Measurements from ENCODE around the gene CIB1.
A peak's percentile ranks its signal among the peaks of the same experiment; 100 is the strongest.

Gene CIB1

DNA sequence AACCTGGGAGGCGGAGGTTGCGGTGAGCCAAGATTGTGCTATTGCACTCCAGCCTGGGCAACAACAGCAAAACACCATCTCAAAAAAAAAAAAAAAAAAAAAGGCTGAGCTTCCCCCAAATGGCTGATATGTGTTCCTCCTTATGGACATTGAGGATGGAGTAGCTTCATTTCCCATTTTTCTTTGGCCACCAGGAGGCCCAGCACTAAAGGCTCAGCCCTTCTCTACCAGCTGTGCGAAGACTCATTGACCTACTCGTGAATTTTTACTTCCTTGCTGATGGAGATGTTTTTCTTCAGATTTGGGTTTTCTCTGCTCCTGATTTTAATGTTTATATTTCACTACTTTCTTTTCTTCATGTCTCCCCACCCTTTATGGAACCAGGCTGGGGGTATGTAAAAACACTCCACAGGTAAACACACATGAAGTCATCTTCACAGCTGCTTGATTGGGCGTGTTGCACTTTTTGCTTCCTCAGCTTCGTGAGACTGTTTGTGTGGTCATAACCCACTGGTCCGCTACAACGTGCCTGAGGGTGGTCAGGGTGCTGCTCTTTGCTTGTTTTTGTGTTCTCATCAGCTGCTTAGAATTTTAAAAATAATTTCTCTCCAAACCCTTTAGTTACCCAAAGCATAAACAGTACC is 19.1 kb downstream of the CIB1 start:
- no peak for DNase-seq (ENCODE audit: low spot score)

DNA sequence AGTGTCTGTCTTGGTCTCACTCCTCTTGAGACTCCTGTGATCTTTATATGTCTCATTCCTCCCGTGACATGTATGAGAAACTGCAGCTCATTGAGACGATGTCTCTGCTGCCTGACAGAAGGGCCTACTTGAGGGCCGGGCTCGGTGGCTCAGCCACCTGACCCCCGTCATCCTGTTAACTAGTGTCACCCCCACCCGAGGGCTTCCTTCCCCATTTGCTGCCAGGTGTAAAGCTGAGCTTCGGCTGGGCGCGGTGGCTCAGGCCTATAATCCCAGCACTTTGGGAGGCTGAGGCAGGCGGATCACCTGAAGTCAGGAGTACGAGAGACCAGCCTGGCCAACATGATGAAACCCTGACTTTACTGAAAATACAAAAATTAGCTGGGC is 19.9 kb downstream of the CIB1 start:
- DNase-seq (ENCODE audit: low spot score) = no peak

GRCh38 chr15:90213122-90213817 is 20.5 kb downstream of the CIB1 start:
- DNase-seq (ENCODE audit: low spot score) = no peak

DNA sequence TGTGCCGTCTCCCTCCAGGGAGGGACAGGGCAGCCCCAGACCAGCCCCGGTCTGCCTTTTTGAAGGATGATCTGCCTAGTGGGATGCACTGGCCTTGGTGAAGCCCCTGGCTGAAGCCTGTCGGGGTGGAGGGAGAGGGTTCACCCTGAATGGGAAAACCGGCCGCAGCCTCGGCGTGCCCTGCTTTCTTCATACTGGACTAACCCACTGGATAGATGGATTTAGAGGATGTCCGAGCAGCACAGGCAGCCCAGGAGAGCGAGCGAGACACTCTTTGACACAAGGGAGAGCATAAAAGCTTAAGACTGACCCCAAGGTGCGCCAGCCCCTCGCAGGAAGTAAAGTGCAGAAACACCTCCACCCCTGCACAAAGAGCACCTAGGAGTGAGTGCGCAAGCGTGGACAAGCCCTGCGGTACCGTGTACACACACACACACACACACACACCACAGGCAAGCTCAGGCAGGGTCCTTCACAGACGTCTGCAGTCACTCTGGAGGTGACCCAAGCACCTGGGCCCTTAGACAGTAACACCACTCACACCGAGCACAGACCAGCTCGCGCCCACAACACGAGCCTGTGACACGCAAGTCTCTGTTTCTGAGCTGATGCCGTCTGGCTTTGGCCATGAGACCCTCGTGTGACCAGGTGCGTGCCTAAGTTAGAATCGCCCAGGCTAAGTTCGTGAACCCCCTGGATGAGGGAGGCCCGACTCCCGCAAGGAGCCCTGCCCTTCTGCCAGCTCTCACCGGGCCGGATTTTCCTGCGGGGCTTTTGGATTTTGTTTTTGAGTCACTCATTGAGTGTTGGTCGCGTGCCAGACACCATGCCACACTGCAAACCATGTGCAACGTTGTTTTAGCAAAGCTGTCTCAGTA is 21.3 kb downstream of the CIB1 start:
- DNase-seq (ENCODE audit: low spot score) = no peak

DNA sequence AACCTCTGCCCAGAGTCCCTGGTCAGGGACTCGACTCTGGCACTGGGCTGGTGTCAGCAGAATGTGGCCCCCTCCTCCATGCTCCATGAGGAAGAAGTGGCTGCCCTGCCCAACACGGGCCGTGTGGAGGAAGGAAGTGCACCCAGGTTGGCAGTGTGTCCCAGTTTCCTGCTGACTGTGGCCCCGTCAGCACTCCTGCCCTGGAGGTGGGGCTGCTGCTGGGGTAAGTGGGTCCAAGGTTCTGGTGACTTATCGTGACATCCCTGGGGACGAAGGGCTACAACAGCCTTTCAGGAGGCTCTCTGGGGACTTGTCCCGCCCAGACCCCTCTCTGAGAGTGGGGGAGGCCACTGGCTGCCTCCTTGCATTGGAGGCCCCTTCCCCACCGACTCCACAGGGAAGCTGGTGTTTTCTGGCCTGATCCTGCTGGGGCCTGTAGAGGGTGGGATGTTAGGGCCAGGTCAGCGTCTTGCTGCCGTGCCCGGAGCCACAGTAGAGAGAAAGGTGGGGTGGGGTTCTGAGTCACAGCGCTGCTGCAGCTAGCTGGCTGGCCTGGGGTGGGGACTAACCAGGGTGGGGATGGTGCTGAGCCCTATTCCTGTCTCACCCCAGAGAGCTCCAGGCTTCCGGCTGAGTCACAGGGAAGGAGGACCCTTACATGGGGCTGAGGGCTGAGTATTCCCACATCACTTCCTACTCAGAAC is 22.1 kb downstream of the CIB1 start:
- no peak for DNase-seq (ENCODE audit: low spot score)

DNA sequence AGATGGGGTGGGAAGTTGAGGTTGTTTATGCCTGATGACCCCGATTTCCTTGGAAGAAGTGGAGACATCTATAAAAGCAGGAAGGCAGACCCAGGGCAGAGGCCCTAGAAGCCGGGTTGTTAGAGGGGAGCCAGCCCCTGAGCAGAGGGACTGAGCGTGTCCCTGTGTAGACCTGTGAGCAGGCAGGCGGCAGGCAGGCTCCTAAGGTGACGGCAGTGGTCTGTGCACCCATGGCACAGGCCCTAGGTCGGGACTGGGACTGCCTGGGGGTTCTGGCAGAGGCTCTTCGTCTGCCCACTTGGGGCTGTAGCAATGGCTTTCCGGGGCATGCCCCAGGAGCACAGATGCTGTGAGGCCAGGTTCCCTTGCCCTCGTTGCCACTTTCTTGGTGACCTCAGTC is 22.7 kb downstream of the CIB1 start:
- no peak for DNase-seq (ENCODE audit: low spot score)

DNA sequence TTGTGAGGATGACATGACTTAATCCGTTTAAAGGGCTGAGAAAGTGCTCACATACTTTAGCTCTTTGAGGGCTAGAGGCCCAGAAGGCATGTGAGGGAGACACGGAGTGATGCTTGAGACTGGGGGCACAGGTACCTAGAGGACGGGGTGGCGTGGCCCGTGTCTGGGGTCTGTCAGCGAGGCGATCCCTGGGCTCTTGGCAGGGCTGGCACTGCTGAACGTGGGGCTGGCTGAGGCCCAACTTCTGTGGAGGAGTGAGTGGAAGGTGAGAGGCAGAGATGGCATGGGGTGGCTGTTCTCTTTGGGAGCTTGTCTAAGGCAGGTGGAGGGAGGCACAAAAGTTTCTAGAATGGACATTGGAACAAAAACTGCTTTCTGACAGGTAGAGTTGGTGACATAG is 23.1 kb downstream of the CIB1 start:
- DNase-seq (ENCODE audit: low spot score) = no peak

GRCh38 chr15:90209591-90209990 is 24.1 kb downstream of the CIB1 start:
- no peak for DNase-seq (ENCODE audit: low spot score)

- no peak for DNase-seq (ENCODE audit: low spot score)
Observed at GRCh38 chr15:90208356-90208755, 25.4 kb downstream of the CIB1 start.

DNA sequence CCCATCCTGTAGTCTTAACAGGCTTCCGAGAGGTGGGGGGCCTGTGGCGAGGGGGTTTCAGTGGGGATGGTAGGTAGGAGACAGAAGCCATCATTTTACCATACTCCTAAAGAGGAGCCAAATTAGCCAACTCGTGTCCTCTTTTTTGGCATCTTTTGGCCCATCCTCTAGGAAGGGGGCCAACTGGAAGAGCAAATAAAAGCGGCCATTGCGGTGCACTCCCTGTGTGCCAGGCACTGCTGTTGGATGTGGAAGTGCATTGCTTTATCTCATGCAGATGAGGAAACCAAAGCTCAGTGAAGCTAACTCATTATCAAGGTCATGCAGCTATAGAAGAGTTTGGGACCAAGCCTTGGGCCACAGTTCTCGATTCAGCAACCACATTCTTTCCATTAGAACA is 26.5 kb downstream of the CIB1 start:
- DNase-seq (ENCODE audit: low spot score) = no peak

DNA sequence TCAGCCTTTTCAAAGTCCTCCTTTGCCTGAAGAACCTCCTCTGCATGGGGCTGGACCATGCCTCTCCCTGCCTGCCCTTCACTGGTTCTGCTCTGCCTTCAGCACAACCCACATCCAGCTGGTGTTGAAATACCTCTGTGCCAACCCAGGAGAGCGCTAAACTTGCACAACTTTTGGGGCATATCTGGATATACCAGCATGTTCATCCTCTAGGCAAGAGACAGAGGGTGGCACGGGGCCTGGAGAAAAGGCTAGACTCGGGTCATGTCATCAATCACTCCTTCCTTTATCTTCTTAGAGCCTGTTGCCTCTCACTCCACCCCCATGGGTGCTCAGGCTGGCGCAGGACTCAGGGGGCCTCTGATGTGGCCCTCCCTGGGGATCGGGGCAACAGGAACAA is 27.9 kb downstream of the CIB1 start:
- no peak for DNase-seq (ENCODE audit: low spot score)

DNA sequence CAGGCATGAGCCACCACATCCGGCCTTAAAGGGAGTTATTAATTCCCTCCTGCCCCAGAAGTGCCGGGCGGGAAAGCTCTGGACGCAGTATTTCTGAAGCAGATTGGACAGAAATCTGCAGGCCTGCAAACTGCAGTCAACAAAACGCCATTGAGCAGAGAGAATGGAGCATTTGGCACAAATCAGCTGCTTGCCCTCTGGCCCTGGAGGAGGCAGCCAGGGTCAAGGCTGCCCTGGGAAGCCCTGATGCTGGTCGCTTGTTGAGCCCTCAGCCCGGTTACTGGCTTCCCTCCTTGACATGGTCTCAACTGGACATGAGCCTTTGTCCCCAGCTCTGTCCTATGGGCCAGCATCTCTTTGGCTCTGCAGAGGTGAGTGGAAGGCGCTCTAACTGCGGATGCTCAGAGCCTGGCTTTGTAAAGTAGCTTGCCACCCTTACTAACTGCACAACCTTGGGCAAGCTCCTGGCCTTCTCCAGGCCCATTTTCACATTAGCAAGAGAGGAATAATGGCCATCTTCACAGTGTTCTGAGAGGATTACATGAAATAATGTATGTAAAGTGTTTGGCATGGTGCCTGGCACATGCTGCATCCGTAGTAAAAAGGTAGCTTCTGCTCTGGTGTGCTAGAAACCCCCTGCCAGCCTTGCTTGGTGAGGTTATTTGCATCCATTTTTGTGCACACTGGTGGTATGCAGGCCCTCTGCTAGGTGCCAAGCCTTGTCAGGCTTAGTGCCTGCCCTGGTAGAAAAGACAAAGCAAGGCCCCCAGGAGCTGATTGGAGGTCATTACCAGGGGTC is 28.5 kb downstream of the CIB1 start:
- DNase-seq (ENCODE audit: low spot score) = no peak

- peak; percentile 46 for DNase-seq (ENCODE audit: low spot score)
Observed at GRCh38 chr15:90203922-90204321, 29.8 kb downstream of the CIB1 start.

GRCh38 chr15:90203473-90203872 is 30.3 kb downstream of the CIB1 start:
- DNase-seq (ENCODE audit: low spot score) = no peak

- DNase-seq (ENCODE audit: low spot score) = no peak
Observed at GRCh38 chr15:90202929-90203328, 30.8 kb downstream of the CIB1 start.

DNA sequence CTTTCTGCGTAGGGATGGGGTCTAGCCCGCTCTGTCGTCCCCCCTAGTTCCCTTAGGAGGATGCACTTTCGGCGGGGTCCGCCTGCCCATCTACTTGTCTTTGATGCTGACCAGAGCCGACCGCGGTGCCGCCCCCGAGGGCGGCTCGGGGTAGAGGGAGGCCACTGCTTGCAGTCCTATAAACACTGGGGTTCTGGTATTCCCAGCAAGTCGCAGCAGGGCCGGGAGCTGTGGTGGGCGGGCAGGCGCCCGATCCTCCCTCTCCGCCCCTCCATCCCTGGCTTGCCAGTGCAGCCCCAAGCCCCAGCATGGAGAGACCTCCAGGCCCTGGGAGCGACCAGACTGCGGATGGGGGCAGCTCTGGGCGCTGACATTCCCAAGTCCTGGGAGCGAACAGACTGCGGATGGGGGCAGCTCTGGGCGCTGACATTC is 31.8 kb downstream of the CIB1 start:
- no peak for DNase-seq (ENCODE audit: low spot score)

- DNase-seq (ENCODE audit: low spot score) = peak; percentile 63
Observed at GRCh38 chr15:90201130-90201943, 32.4 kb downstream of the CIB1 start, which contains the start of gene SEMA4B. TSS of gene SEMA4B (plus strand) at chr15:90201330. CDS start at chr15:90201579, 249 bp downstream.

- DNase-seq (ENCODE audit: low spot score) = no peak
Observed at GRCh38 chr15:90200534-90201129, 33.1 kb downstream of the CIB1 start.

DNA sequence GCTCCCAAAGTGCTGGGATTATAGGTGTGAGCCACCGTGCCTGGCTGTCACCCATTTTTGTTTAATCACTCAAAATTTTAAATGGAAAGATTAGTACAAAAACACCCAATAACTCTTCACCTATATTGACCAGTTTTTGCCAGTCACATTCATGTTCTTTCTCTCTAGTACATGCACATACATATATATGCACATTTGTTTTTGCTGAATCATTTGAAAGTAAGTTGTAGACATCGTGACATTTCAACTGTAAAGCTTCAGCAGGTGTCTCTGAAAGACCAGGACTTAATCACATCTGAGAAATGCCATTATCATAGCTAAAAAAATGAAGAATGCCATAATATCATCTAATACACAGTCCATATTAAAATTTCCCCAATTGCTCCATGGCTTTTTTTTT is 39.1 kb downstream of the CIB1 start:
- DNase-seq (ENCODE audit: low spot score) = no peak
